Measurements from ENCODE around the gene LMAN1.

DNA sequence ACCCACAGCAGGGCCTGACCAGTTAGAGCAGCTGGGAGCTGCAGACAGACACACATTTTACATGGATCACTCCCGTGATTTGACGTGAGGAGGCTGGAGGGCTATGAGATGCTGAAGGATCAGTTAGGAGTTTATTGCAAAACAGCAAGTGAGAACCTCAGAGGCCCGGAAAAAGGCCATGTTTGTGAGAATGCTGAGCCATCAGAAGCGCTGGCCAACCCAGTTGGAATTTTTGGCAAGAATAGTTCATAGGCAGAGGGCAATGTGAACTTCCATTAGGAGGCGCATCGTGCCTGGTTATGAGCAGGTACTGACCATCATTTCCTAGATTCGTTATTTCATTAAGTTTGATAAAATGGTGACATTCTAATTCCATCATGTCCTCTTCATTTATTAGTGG, 23.3 kb upstream of the LMAN1 start:
- TF ChIP-seq, protein P1, sequence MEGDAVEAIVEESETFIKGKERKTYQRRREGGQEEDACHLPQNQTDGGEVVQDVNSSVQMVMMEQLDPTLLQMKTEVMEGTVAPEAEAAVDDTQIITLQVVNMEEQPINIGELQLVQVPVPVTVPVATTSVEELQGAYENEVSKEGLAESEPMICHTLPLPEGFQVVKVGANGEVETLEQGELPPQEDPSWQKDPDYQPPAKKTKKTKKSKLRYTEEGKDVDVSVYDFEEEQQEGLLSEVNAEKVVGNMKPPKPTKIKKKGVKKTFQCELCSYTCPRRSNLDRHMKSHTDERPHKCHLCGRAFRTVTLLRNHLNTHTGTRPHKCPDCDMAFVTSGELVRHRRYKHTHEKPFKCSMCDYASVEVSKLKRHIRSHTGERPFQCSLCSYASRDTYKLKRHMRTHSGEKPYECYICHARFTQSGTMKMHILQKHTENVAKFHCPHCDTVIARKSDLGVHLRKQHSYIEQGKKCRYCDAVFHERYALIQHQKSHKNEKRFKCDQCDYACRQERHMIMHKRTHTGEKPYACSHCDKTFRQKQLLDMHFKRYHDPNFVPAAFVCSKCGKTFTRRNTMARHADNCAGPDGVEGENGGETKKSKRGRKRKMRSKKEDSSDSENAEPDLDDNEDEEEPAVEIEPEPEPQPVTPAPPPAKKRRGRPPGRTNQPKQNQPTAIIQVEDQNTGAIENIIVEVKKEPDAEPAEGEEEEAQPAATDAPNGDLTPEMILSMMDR (IDR thresholded peaks at IDR 0.05; ENCODE audit: insufficient read depth, low read length, poor library complexity, severe bottlenecking), result no peak
- TF ChIP-seq EZH2phosphoT487 (conservative IDR thresholded peaks at IDR 0.05; ENCODE audit: low read length), result no peak

Data from SU-DHL-6 (cell line).